GM12878 (cell line): ENCODE data around the gene SASH1.

Source experiments
- CTCF ChIP-seq, 3 experiments: IDR thresholded peaks in 2 of 3; conservative IDR thresholded peaks in 1 of 3; 2 replicates each; pipeline ENCODE4 v1.5.1; 2011; ENCODE audit warnings: low read depth in 3 of 3, low read length in 3 of 3, mild to moderate bottlenecking in 3 of 3, control low read depth in 2 of 3, moderate library complexity in 2 of 3, inconsistent platforms in 1 of 3, mixed read lengths in 1 of 3; ENCODE audit not compliant: control insufficient read depth in 2 of 3, insufficient read depth in 1 of 3; ENCODE audit errors: extremely low read depth in 1 of 3
- FOXK2 ChIP-seq: fragments of 450-650 bp; IDR thresholded peaks from 2 replicates; pipeline ENCODE4 v1.6.1; 2017; ENCODE audit warnings: mild to moderate bottlenecking, moderate library complexity
- POLR2AphosphoS5 ChIP-seq: IDR thresholded peaks from 2 replicates; pipeline ENCODE4 v1.6.1; 2011; ENCODE audit warnings: mild to moderate bottlenecking, low read length, inconsistent platforms

- TF ChIP-seq FOXK2 (no peak), CTCF (IDR thresholded peaks at IDR 0.05 in 2 of 3, conservative IDR thresholded peaks at IDR 0.05 in 1 of 3; ENCODE audit: control insufficient read depth in 2 of 3, extremely low read depth in 1 of 3, insufficient read depth in 1 of 3, low read depth in 3 of 3, low read length in 3 of 3) (no peak), POLR2AphosphoS5 (no peak)
Observed at GRCh38 chr6:148379481-148379880, 36.8 kb downstream of the SASH1 start.
